ENCODE data around the gene MYLK4. TPM values are rescaled to one million over a fixed set of nuclear protein-coding genes. Genes with fewer than 3 reads are reported as not detected.

Gene MYLK4
- polyA plus RNA-seq, 3 donors: 0.04 to 0.45 (median 0.08) TPM

DNA sequence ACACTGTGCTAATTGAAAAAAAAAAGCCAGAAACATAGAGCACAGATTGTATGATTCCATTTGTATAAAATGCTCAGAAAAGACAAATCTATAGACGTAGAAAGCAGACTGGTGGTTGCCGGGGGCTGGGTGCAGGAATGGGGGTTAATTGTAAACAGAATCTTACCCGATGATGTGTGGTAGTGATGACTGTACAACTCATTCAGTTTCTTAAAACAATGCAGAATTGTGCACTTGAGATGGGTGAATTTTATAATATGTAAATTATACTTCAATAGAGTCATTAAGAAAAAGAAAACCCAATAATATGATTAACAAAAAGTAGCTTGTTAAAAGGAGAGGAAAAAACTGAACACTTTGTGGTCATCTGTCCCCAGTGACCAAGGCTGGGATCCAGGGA is 3.7 kb upstream of the MYLK4 start:
- H3K27me3 Mint-ChIP-seq (ENCODE audit: low read depth in 3 of 3): peaks cover 0 to 8% (median 3%) of the 10 kb centered on the region in 3 donors
- no peak overlapping the region for H3K4me3 Mint-ChIP-seq
- H3K4me2 ChIP-seq (replicated peaks; ENCODE audit: extremely low read depth, low read length, poor library complexity, severe bottlenecking): no peak overlapping the region
- peaks cover 15 to 17% of the 10 kb centered on the region in 2 donors for H3K4me1 ChIP-seq (ENCODE audit: control insufficient read depth in 1 of 2, insufficient read depth in 2 of 2, low read length in 2 of 2)
- H3K36me3 Mint-ChIP-seq: no peaks in the 10 kb centered on the region
- H3K27ac Mint-ChIP-seq: no peak overlapping the region
- no peak overlapping the region for H3K4me3 ChIP-seq (replicated peaks in 1 of 3; ENCODE audit: low read depth in 2 of 3, low read length in 3 of 3)
- H3K27ac ChIP-seq (ENCODE audit: low read depth in 1 of 2, low read length in 2 of 2): no peak overlapping the region
- peaks cover 18% of the 10 kb centered on the region for H3K4me1 Mint-ChIP-seq
- no peak overlapping the region for H3K9ac ChIP-seq (ENCODE audit: insufficient read depth, low read length, poor library complexity, severe bottlenecking)
- H3K27me3 ChIP-seq (ENCODE audit: control insufficient read depth in 2 of 2, insufficient read depth in 2 of 2, low read length in 2 of 2): no peaks in the 10 kb centered on the region
- intact Hi-C loops (cut with micrococcal nuclease): no loop called here
- H3K79me2 ChIP-seq (ENCODE audit: insufficient read depth, low read length): no peaks in the 10 kb centered on the region
- TF ChIP-seq, protein P1, sequence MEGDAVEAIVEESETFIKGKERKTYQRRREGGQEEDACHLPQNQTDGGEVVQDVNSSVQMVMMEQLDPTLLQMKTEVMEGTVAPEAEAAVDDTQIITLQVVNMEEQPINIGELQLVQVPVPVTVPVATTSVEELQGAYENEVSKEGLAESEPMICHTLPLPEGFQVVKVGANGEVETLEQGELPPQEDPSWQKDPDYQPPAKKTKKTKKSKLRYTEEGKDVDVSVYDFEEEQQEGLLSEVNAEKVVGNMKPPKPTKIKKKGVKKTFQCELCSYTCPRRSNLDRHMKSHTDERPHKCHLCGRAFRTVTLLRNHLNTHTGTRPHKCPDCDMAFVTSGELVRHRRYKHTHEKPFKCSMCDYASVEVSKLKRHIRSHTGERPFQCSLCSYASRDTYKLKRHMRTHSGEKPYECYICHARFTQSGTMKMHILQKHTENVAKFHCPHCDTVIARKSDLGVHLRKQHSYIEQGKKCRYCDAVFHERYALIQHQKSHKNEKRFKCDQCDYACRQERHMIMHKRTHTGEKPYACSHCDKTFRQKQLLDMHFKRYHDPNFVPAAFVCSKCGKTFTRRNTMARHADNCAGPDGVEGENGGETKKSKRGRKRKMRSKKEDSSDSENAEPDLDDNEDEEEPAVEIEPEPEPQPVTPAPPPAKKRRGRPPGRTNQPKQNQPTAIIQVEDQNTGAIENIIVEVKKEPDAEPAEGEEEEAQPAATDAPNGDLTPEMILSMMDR (IDR thresholded peaks at IDR 0.05): no peak
- H3K36me3 ChIP-seq (replicated peaks in 1 of 2; ENCODE audit: control insufficient read depth in 1 of 2, insufficient read depth in 2 of 2, low read length in 2 of 2): no peaks in the 10 kb centered on the region
- no peaks in the 10 kb centered on the region for H3K9me3 ChIP-seq (replicated peaks in 1 of 2; ENCODE audit: control insufficient read depth in 1 of 2, insufficient read depth in 1 of 2, low read length in 2 of 2)
- no peaks in the 10 kb centered on the region for H3K9me3 Mint-ChIP-seq
- no peak for DNase-seq
- no CpG with 5 or more reads among the region's 3 CpGs for WGBS (ENCODE audit: insufficient coverage)
- no peak overlapping the region for H2AFZ ChIP-seq (ENCODE audit: insufficient read depth, low read depth, low read length, poor library complexity, severe bottlenecking)
- no peaks in the 10 kb centered on the region for H4K20me1 ChIP-seq (ENCODE audit: insufficient read depth, low read length)

DNA sequence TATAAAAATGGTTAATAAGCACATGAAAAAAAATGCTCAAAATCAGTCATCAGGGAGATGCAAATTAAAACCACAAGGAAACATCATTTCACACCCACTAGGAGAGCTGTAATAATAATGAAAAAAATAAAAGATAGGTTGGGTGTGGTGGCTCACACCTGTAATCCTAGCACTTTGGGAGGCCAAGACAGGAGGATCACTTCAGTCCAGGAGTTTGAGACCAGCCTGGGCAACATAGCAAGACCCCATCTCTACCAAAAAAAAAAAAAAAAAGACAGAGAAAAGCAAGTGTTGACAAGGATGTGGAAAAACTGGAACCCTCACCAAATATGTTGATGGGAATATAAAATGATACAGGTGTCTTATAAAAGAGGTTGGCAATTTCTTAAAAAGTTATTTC is 3.0 kb upstream of the MYLK4 start:
- H2AFZ ChIP-seq (ENCODE audit: insufficient read depth, low read depth, low read length, poor library complexity, severe bottlenecking): no peak overlapping the region
- no peaks in the 10 kb centered on the region for H3K36me3 Mint-ChIP-seq
- H3K4me3 ChIP-seq (replicated peaks in 1 of 3; ENCODE audit: low read depth in 2 of 3, low read length in 3 of 3): no peak overlapping the region
- no peak for DNase-seq
- intact Hi-C loops (cut with micrococcal nuclease): no loop called here
- H4K20me1 ChIP-seq (ENCODE audit: insufficient read depth, low read length): no peaks in the 10 kb centered on the region
- H3K4me1 ChIP-seq (ENCODE audit: control insufficient read depth in 1 of 2, insufficient read depth in 2 of 2, low read length in 2 of 2): peaks cover 15 to 17% of the 10 kb centered on the region in 2 donors
- H3K27ac ChIP-seq (ENCODE audit: low read depth in 1 of 2, low read length in 2 of 2): no peak overlapping the region
- H3K27me3 ChIP-seq (ENCODE audit: control insufficient read depth in 2 of 2, insufficient read depth in 2 of 2, low read length in 2 of 2): no peaks in the 10 kb centered on the region
- no peaks in the 10 kb centered on the region for H3K9me3 Mint-ChIP-seq
- no peaks in the 10 kb centered on the region for H3K9me3 ChIP-seq (replicated peaks in 1 of 2; ENCODE audit: control insufficient read depth in 1 of 2, insufficient read depth in 1 of 2, low read length in 2 of 2)
- H3K9ac ChIP-seq (ENCODE audit: insufficient read depth, low read length, poor library complexity, severe bottlenecking): no peak overlapping the region
- no peak overlapping the region for H3K4me2 ChIP-seq (replicated peaks; ENCODE audit: extremely low read depth, low read length, poor library complexity, severe bottlenecking)
- H3K27me3 Mint-ChIP-seq (ENCODE audit: low read depth in 3 of 3): peaks cover 0 to 8% (median 7%) of the 10 kb centered on the region in 3 donors
- TF ChIP-seq, protein P1 (IDR thresholded peaks at IDR 0.05): no peak
- H3K4me1 Mint-ChIP-seq: peaks cover 18% of the 10 kb centered on the region
- no peaks in the 10 kb centered on the region for H3K36me3 ChIP-seq (replicated peaks in 1 of 2; ENCODE audit: control insufficient read depth in 1 of 2, insufficient read depth in 2 of 2, low read length in 2 of 2)
- no peaks in the 10 kb centered on the region for H3K79me2 ChIP-seq (ENCODE audit: insufficient read depth, low read length)
- no peak overlapping the region for H3K27ac Mint-ChIP-seq
- H3K4me3 Mint-ChIP-seq: no peak overlapping the region
